Gastrocnemius medialis (tissue), 4 donors: ENCODE results near the gene AMBRA1.

Source experiments
- POLR2A ChIP-seq, 2 donors: fragments of 450-650 bp; IDR thresholded peaks; one replicate each; pipeline ENCODE4 v1.6.1; 2017; ENCODE audit warnings: antibody characterized with exemption in 2 of 2, mild to moderate bottlenecking in 2 of 2, moderate library complexity in 2 of 2
- TF ChIP-seq, protein P1 (sequence below), 5 experiments: fragments of 450-650 bp in 3 of 5; fragments of 200-600 bp in 2 of 5; sonication (generic) in 2 of 5; IDR thresholded peaks in 4 of 5; conservative IDR thresholded peaks in 1 of 5; 1 replicate in 4 of 5; 2 replicates in 1 of 5; pipeline ENCODE4 v1.5.1; 2016 to 2019; ENCODE audit warnings: antibody characterized with exemption in 5 of 5, mild to moderate bottlenecking in 3 of 5, moderate library complexity in 3 of 5

DNA sequence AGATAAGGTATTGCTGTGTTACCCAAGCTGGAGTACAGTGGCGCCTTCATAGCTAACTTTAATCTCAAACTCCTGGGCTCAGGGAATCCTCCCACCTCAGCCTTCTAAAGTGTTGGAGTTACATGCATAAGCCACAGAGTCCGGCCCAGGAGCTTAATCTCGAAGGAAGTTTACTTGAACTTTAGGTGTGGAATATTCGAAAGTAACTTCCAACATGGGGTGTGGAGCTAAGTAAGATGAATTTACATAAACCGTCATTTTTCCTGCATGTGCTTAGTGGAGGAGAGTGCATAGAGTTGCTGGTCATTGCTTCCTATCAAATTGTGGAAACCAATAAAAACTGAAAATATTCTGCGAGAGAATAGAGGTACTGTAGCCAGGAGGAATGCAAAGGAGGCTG, 25.0 kb upstream of the AMBRA1 start:
- TF ChIP-seq POLR2A (IDR thresholded peaks at IDR 0.05): no peak
- TF ChIP-seq, protein P1, sequence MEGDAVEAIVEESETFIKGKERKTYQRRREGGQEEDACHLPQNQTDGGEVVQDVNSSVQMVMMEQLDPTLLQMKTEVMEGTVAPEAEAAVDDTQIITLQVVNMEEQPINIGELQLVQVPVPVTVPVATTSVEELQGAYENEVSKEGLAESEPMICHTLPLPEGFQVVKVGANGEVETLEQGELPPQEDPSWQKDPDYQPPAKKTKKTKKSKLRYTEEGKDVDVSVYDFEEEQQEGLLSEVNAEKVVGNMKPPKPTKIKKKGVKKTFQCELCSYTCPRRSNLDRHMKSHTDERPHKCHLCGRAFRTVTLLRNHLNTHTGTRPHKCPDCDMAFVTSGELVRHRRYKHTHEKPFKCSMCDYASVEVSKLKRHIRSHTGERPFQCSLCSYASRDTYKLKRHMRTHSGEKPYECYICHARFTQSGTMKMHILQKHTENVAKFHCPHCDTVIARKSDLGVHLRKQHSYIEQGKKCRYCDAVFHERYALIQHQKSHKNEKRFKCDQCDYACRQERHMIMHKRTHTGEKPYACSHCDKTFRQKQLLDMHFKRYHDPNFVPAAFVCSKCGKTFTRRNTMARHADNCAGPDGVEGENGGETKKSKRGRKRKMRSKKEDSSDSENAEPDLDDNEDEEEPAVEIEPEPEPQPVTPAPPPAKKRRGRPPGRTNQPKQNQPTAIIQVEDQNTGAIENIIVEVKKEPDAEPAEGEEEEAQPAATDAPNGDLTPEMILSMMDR (IDR thresholded peaks at IDR 0.05 in 4 of 5, conservative IDR thresholded peaks at IDR 0.05 in 1 of 5): no peak
